HG03460 (cell line): ENCODE results near the gene MRPL53.
A peak's percentile ranks its signal among the peaks of the same experiment; 100 is the strongest.
"Not testable (repeated sequence)": the region's sequence is repeated elsewhere in the genome, so short reads cannot be mapped to it uniquely, and the experiment has no call there.

Experiments used
- ATAC-seq: cut with Tn5 transposase; IDR thresholded peaks from one replicate; pipeline ENCODE4 v1.9.1; 2021; ENCODE audit not compliant: unreplicated experiment

Gene MRPL53

DNA sequence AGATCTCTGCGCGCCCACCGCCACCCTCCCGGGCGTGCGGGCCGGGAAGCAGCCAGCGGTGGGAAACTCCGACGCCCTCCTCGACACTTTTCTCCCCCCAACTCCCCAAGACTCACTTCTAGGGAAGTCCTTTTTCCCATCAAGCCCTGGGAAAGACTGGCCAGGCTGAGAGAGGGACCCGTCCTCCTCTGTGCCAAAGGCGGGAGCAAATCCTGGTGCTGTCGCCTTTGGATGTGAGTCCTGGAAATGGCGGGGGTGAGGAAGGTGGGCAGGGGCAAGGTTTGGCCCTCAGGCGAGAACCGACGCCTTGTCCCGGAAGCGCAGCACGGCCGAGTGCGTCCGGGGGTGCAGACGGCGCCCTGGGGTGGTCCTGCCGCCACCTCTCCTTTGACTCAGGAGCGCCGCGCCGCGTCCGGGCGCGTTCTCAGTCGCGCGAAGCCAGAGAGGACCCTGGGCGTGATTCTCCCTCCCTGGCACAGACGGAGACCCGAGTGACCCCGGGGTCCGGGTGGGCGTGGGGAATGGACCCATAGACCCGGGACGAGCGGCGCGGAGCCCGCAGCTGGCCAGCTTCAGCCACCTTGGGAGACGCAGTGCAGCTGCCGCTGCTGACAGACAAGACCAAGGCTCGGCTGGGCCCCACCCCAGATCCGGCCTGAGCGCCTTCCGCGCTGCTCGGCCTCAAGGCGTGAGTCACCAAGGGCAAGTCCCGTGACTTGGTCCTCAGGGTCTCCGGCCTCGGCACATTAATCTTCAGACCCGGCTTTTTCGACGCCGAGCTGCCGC lies 30.4 kb upstream of the MRPL53 start:
- peak; percentile 38 for ATAC-seq

DNA sequence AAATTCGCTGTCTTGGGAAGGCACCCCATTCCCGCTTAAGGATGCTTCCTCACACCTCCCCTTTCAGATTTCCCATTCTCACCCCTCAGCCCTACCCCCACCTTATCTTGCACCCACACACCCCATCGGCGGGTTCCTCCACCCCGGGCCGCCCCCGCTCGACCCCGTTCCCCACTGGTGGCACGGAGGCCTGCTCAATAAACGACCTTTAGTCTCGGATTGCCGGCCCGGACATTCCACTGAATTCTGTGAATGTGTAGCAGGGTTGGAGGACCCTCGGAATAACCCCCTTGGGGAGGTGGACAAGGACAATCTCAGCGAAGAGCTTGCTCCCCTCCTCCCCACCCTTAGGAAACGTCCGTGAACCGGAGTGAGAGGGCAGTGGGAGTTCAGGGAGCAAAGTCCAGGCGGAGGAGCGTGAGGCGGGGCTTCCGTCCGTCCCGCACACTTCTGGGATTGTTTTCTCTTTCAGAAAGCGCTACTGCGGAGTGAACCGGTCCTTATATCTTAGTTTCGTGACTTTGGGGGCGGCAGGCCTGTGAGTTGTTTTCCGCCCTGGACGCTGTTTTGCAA lies 29.8 kb upstream of the MRPL53 start:
- no peak for ATAC-seq

- no peak for ATAC-seq
Observed at GRCh38 chr2:74501335-74502071, 29.0 kb upstream of the MRPL53 start.

- no peak for ATAC-seq
Observed at GRCh38 chr2:74500578-74500946, 28.1 kb upstream of the MRPL53 start.

GRCh38 chr2:74499940-74500577 lies 27.6 kb upstream of the MRPL53 start:
- no peak for ATAC-seq

DNA sequence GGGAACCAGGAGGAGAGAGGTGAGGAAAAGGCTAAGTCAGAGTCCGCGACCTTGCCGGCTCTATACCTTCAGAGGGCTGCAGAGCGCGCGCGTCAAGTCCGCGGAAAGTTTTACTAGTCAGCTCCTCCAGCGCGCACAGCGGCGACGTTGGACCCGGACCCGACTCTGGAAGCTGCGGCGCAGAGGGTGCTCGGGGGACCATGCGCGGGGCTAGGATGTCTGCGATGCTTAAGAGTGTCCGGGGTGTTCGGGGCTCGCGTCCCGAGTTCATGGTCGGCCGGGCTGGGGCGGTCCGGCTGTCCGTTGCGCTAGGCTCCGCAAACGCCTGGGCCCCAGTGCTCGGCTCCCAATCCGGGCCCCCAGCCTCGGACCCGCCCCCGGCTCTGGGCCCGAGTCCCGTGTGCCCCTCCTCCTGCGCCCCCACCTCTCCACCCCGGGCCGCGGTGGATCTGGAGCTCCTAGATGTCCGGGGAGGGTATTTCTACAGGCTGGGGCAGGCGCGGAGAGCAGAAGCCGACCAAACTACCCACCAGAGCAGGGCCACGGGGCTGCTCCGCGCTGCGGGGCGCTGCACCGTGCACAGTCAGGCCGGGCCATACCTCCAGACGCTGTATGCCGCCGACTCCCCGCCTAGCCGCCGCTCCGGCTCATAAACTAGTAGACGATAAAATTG lies 26.9 kb upstream of the MRPL53 start, which contains the start of gene LBX2:
Gene LBX2, minus strand, starts transcription at position 337 of the 673 bp plus-strand sequence. Its CDS starts 66 bp downstream, at position 271.
- ATAC-seq = no peak

GRCh38 chr2:74498500-74499266 lies 26.2 kb upstream of the MRPL53 start:
- ATAC-seq = no peak

GRCh38 chr2:74497777-74498499 lies 25.5 kb upstream of the MRPL53 start:
- no peak for ATAC-seq

- no peak for ATAC-seq
Observed at GRCh38 chr2:74496997-74497776, 24.7 kb upstream of the MRPL53 start.

DNA sequence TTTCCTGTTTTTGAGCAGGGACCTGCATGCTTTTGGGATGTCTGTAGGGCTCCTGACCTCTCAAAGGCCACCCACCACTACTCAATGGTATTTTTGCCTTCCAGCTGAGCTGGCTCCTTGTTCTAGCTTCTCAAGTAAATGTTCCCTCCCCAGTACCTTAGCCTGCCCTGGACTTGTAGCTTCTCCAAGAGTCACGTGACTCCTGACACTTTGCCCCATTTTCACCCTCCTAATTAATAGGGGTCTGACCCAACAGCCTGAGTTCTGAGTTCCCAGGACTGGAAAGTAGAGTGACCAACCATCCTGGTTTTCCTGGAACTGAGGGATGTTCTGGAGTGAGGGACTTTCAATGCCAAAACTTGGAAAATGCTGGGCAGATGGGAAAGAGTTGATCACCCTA lies 23.0 kb upstream of the MRPL53 start:
- no peak for ATAC-seq

DNA sequence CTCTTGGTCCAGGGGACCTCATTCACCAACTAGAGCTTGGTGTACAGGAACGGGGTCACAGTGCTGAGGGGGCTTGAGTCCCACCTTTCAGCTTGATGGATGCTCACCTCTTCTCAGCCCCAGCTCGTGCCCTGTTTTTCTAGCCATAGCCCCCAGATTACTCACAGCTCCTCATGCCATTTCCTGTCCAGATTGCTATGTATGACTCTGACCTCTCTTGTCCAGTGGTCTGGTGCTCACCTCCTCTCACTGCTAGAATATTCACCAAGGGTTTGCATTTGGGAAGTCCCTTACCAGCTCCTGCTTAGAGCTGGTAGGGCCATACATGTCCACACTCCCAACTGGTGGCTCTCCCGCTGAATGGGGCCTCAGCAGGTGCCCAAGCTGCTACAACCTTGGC lies 21.1 kb upstream of the MRPL53 start:
- no peak for ATAC-seq

DNA sequence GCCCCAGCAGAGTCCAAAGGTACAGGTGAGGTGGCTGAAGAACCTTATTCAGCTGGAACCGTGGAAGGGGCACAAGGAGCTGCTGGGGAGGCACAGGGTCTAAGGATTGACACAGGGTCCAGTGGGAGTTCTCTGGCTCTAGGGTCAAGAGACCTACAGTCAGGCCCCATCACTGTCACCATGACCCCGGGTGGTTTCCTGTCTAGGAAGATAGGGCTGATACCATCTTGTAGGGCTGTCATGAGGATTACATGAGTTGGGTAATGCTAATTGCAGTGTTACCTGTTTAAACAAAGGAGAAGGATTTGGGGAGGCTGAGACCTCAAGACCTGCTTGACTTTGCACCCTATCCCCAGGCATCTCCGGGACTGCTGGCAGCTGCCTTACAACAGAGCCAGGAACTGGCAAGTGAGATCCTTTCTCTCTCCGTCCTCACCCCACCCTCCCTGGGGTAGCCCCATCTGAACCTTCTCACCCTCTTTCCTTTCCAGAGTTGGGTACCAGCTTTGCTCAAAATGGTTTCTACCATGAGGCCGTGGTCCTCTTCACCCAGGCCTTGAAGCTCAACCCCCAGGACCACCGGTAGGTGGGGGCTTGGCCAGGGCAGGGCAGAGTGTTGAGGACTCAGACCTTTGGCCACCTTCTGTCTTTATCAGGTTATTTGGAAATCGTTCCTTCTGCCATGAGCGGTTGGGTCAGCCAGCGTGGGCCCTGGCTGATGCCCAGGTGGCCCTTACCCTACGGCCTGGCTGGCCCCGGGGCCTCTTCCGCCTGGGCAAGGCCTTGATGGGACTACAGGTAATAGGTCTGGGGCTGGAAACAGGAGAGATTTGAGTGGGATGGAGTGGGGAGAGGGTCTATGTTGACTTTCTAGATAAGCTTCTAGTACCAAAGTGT lies 19.4 kb upstream of the MRPL53 start:
- no peak for ATAC-seq

DNA sequence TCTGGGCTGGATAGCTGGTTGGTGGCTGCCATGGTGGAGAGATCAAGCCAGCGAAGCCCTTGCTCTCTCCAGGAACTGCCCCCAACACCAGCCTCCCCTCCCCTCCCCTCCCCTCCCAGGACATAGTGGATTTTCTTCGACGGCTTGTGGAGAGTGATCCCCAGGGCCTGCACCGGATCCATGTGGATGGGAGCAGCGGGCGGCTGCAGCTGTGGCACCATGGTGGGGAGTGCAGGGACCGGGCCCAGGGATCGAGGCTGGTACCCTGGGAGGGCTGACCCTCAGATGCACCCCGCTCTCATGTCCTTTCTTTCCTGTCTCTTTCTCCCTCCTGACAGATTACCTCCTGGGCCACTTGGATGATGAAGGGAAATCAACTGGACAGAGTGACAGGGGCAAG lies 17.4 kb upstream of the MRPL53 start:
- ATAC-seq = no peak

- ATAC-seq = no peak
Observed at GRCh38 chr2:74488643-74489481, 16.4 kb upstream of the MRPL53 start.

DNA sequence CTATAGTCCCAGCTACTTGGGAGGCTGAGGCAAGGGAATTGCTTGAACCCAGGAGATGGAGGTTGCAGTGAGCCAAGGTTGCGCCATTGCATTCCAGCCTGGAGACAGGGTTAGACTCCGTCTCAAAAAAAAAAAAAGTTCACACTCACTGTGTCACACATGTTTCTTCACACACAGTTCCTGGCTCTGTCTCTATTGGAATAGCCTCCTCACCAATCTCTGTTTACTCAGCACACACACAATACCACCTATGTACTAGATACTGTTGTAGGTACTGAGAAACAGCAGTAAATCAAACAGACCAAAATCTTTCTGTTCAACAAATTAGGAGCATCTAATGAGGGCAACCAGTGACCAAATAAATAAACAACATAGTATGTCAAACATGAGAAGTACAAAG lies 13.7 kb upstream of the MRPL53 start:
- no peak for ATAC-seq

GRCh38 chr2:74483675-74484164 lies 11.2 kb upstream of the MRPL53 start:
- ATAC-seq = not testable (repeated sequence)
